H9 (cell line): ENCODE data around the gene IFNG-AS1. TPM values are rescaled to one million over a fixed set of nuclear protein-coding genes. Genes with fewer than 3 reads are reported as not detected.

ENCODE experiments used
- DNase-seq: peaks from one replicate; pipeline ENCODE4 v3.0.0-alpha.2; 2017
- H2AFZ ChIP-seq: one replicate; pipeline ENCODE4 v1.6.1; 2013; ENCODE audit warnings: mild to moderate bottlenecking, low read length, control low read depth, moderate library complexity
- H2AK5ac ChIP-seq: 2 replicates; pipeline ENCODE4 v1.6.1; 2013; ENCODE audit warnings: low read length, control low read depth, mixed read lengths; ENCODE audit not compliant: insufficient read length
- H2BK120ac ChIP-seq: one replicate; pipeline ENCODE4 v1.6.1; 2013; ENCODE audit warnings: low read depth, mild to moderate bottlenecking, low read length, control low read depth, inconsistent platforms; ENCODE audit not compliant: poor library complexity, severe bottlenecking
- H2BK12ac ChIP-seq: 2 replicates; pipeline ENCODE4 v1.6.1; 2013; ENCODE audit warnings: low read length, control low read depth, mixed read lengths, low read depth; ENCODE audit not compliant: insufficient read length
- H2BK15ac ChIP-seq: 2 replicates; pipeline ENCODE4 v1.6.1; 2013; ENCODE audit warnings: low read depth, low read length, control low read depth
- H2BK20ac ChIP-seq: one replicate; pipeline ENCODE4 v1.6.1; 2013; ENCODE audit warnings: low read depth, mild to moderate bottlenecking, low read length, control low read depth, inconsistent platforms; ENCODE audit not compliant: poor library complexity, severe bottlenecking
- H2BK5ac ChIP-seq: 2 replicates; pipeline ENCODE4 v1.6.1; 2013; ENCODE audit warnings: low read length, control low read depth, mixed read lengths; ENCODE audit not compliant: insufficient read length
- H3K14ac ChIP-seq: 2 replicates; pipeline ENCODE4 v1.6.1; 2013; ENCODE audit warnings: low read length, control low read depth; ENCODE audit not compliant: insufficient read depth
- H3K18ac ChIP-seq: 2 replicates; pipeline ENCODE4 v1.6.1; 2013; ENCODE audit warnings: low read depth, mild to moderate bottlenecking, mixed read lengths, low read length, control low read depth; ENCODE audit not compliant: insufficient read length
- H3K23ac ChIP-seq: 2 replicates; pipeline ENCODE4 v1.6.1; 2013; ENCODE audit warnings: low read length, control low read depth, mixed read lengths, low read depth; ENCODE audit not compliant: insufficient read length
- H3K23me2 ChIP-seq: 2 replicates; pipeline ENCODE4 v1.6.1; 2013; ENCODE audit warnings: low read depth, mild to moderate bottlenecking, mixed read lengths, low read length, control low read depth; ENCODE audit not compliant: insufficient read length, poor library complexity, severe bottlenecking
- H3K27ac ChIP-seq: 2 replicates; pipeline ENCODE4 v1.5.1; 2013; ENCODE audit warnings: low read length, control low read depth, mixed read lengths, low read depth; ENCODE audit not compliant: insufficient read length
- H3K27me3 ChIP-seq: 2 replicates; pipeline ENCODE4 v1.6.1; 2013; ENCODE audit warnings: low read length, control low read depth, inconsistent platforms; ENCODE audit not compliant: insufficient read depth
- H3K4ac ChIP-seq: 2 replicates; pipeline ENCODE4 v1.6.1; 2013; ENCODE audit warnings: low read depth, mild to moderate bottlenecking, control low read depth, inconsistent platforms, low read length, moderate library complexity
- H3K4me1 ChIP-seq: 2 replicates; pipeline ENCODE4 v1.6.1; 2013; ENCODE audit warnings: low read length, control low read depth, inconsistent platforms; ENCODE audit not compliant: insufficient read depth
- H3K4me2 ChIP-seq: 2 replicates; pipeline ENCODE4 v1.6.1; 2013; ENCODE audit warnings: low read length, control low read depth, mixed read lengths; ENCODE audit not compliant: insufficient read length, insufficient read depth
- H3K56ac ChIP-seq: 2 replicates; pipeline ENCODE4 v1.6.1; 2013; ENCODE audit warnings: low read depth, mild to moderate bottlenecking, mixed read lengths, low read length, control low read depth; ENCODE audit not compliant: insufficient read length
- H3K79me1 ChIP-seq: 2 replicates; pipeline ENCODE4 v1.6.1; 2013; ENCODE audit warnings: low read depth, mild to moderate bottlenecking, moderate library complexity, low read length, control low read depth, inconsistent platforms; ENCODE audit not compliant: insufficient read depth, poor library complexity, severe bottlenecking
- H3K79me2 ChIP-seq: 2 replicates; pipeline ENCODE4 v1.6.1; 2013; ENCODE audit warnings: low read length, control low read depth, inconsistent platforms; ENCODE audit not compliant: insufficient read depth
- H3K9ac ChIP-seq: 2 replicates; pipeline ENCODE4 v1.6.1; 2013; ENCODE audit warnings: low read length, control low read depth, mixed read lengths; ENCODE audit not compliant: insufficient read length; ENCODE audit errors: extremely low read depth
- H3K9me3 ChIP-seq: one replicate; pipeline ENCODE4 v1.6.1; 2013; ENCODE audit warnings: low read depth, low read length, inconsistent platforms; ENCODE audit not compliant: control insufficient read depth
- H3T11ph ChIP-seq: one replicate; pipeline ENCODE4 v1.6.1; 2013; ENCODE audit warnings: mild to moderate bottlenecking, low read length, control low read depth, inconsistent platforms
- H4K20me1 ChIP-seq: one replicate; pipeline ENCODE4 v1.6.1; 2013; ENCODE audit not compliant: control insufficient read depth, insufficient read length, insufficient read depth
- H4K5ac ChIP-seq: 2 replicates; pipeline ENCODE4 v1.6.1; 2013; ENCODE audit warnings: low read depth, mild to moderate bottlenecking, mixed read lengths, low read length, control low read depth; ENCODE audit not compliant: insufficient read length
- H4K8ac ChIP-seq: replicated peaks from 2 replicates; pipeline ENCODE4 v1.6.1; 2013; ENCODE audit warnings: low read length, control low read depth, mixed read lengths, low read depth; ENCODE audit not compliant: insufficient read length
- H4K91ac ChIP-seq: 2 replicates; pipeline ENCODE4 v1.6.1; 2013; ENCODE audit warnings: low read depth, mild to moderate bottlenecking, moderate library complexity, mixed read lengths, low read length, control low read depth; ENCODE audit not compliant: insufficient read length
- H3K27ac Mint-ChIP-seq, 3 experiments: 2 replicates in 2 of 3; 3 replicates in 1 of 3; pipeline ENCODE4 v1.8.0; 2020 to 2021; ENCODE audit warnings: mixed read lengths in 3 of 3, mild to moderate bottlenecking in 1 of 3, moderate library complexity in 1 of 3
- H3K27me3 Mint-ChIP-seq: 2 replicates; pipeline ENCODE4 v1.8.0; 2021; ENCODE audit warnings: low read depth, mild to moderate bottlenecking, moderate library complexity, mixed read lengths
- H3K36me3 Mint-ChIP-seq, 3 experiments: 2 replicates in 2 of 3; 3 replicates in 1 of 3; pipeline ENCODE4 v1.8.0; 2020 to 2021; ENCODE audit warnings: low read depth in 3 of 3, mixed read lengths in 3 of 3; ENCODE audit not compliant: insufficient read depth in 1 of 3
- H3K4me1 Mint-ChIP-seq, 2 experiments: 2 replicates each; pipeline ENCODE4 v1.8.0; 2020; ENCODE audit warnings: mixed read lengths in 2 of 2
- H3K4me3 Mint-ChIP-seq, 2 experiments: 2 replicates in 1 of 2; 3 replicates in 1 of 2; pipeline ENCODE4 v1.8.0; 2020 to 2021; ENCODE audit warnings: mild to moderate bottlenecking in 2 of 2, mixed read lengths in 2 of 2, moderate library complexity in 1 of 2
- H3K9me3 Mint-ChIP-seq, 2 experiments: 2 replicates in 1 of 2; 3 replicates in 1 of 2; pipeline ENCODE4 v1.8.0; 2020; ENCODE audit warnings: mild to moderate bottlenecking in 2 of 2, mixed read lengths in 2 of 2, moderate library complexity in 1 of 2
- total RNA-seq: library from RNA; stranded (reverse); gene quantifications from 2 replicates; pipeline ENCODE4 v1.2.1, GENCODE V29; 2021
- TF ChIP-seq, protein P1 (sequence below): fragments of 200-600 bp; sonication (generic); conservative IDR thresholded peaks from 3 replicates; pipeline ENCODE4 v1.8.0; 2021; ENCODE audit warnings: antibody characterized with exemption, mild to moderate bottlenecking

IFNG-AS1 gene
- total RNA-seq, 1 experiment from 2014 or later: not detected

DNA sequence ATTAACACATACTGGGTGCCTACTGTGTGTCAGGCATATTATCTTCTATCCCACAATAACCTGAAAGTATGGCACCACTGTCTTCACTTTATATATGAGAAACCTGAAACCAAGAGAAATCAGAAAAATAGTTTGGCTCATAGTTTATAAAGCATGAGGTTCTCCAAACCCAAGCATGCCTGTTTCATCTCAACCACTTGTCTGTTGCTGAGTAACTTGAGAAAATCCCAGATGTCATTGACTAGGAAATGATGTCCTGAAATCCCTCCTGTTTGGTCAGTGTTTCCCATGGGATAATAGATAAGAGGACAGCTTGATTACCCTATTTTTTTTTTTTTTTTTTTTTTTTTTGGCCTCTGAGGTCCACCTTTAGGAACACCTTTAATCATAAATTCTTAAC is 2.6 kb upstream of the IFNG-AS1 start:
- DNase-seq: no peak
- no peaks in the 10 kb centered on the region for H3K23me2 ChIP-seq
- no peak overlapping the region for H2AK5ac ChIP-seq
- no peak overlapping the region for H2BK20ac ChIP-seq
- H3K14ac ChIP-seq: no peak overlapping the region
- H3K27me3 Mint-ChIP-seq: no peaks in the 10 kb centered on the region
- H4K8ac ChIP-seq: no peak overlapping the region
- no peak overlapping the region for H3T11ph ChIP-seq
- H3K4ac ChIP-seq: no peak overlapping the region
- TF ChIP-seq, protein P1, sequence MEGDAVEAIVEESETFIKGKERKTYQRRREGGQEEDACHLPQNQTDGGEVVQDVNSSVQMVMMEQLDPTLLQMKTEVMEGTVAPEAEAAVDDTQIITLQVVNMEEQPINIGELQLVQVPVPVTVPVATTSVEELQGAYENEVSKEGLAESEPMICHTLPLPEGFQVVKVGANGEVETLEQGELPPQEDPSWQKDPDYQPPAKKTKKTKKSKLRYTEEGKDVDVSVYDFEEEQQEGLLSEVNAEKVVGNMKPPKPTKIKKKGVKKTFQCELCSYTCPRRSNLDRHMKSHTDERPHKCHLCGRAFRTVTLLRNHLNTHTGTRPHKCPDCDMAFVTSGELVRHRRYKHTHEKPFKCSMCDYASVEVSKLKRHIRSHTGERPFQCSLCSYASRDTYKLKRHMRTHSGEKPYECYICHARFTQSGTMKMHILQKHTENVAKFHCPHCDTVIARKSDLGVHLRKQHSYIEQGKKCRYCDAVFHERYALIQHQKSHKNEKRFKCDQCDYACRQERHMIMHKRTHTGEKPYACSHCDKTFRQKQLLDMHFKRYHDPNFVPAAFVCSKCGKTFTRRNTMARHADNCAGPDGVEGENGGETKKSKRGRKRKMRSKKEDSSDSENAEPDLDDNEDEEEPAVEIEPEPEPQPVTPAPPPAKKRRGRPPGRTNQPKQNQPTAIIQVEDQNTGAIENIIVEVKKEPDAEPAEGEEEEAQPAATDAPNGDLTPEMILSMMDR: no peak
- H3K79me1 ChIP-seq: no peaks in the 10 kb centered on the region
- H4K20me1 ChIP-seq: no peaks in the 10 kb centered on the region
- H3K27ac ChIP-seq: no peak overlapping the region
- peaks cover 3 to 4% of the 10 kb centered on the region in 2 experiments; a peak in 1 of 4 replicates for H3K4me1 Mint-ChIP-seq
- H2BK12ac ChIP-seq: no peak overlapping the region
- no peaks in the 10 kb centered on the region; a peak in 1 of 5 replicates for H3K9me3 Mint-ChIP-seq
- no peak overlapping the region for H3K56ac ChIP-seq
- no peak overlapping the region for H4K5ac ChIP-seq
- H3K4me1 ChIP-seq: no peaks in the 10 kb centered on the region
- H3K4me3 Mint-ChIP-seq: no peak overlapping the region
- no peak overlapping the region for H3K18ac ChIP-seq
- no peaks in the 10 kb centered on the region for H3K36me3 Mint-ChIP-seq
- H3K27ac Mint-ChIP-seq: no peak overlapping the region
- no peaks in the 10 kb centered on the region for H3K27me3 ChIP-seq
- H4K91ac ChIP-seq: no peak overlapping the region
- no peak overlapping the region for H2BK120ac ChIP-seq
- no peak overlapping the region for H2BK15ac ChIP-seq
- H2AFZ ChIP-seq: no peak overlapping the region
- no peak overlapping the region for H3K9ac ChIP-seq
- H3K4me2 ChIP-seq: no peak overlapping the region
- no peak overlapping the region for H2BK5ac ChIP-seq
- no peaks in the 10 kb centered on the region for H3K9me3 ChIP-seq
- no peak overlapping the region for H3K23ac ChIP-seq
- no peaks in the 10 kb centered on the region for H3K79me2 ChIP-seq
